Measurements from ENCODE around the gene MYO3B.
A peak's percentile ranks its signal among the peaks of the same experiment; 100 is the strongest.

DNA sequence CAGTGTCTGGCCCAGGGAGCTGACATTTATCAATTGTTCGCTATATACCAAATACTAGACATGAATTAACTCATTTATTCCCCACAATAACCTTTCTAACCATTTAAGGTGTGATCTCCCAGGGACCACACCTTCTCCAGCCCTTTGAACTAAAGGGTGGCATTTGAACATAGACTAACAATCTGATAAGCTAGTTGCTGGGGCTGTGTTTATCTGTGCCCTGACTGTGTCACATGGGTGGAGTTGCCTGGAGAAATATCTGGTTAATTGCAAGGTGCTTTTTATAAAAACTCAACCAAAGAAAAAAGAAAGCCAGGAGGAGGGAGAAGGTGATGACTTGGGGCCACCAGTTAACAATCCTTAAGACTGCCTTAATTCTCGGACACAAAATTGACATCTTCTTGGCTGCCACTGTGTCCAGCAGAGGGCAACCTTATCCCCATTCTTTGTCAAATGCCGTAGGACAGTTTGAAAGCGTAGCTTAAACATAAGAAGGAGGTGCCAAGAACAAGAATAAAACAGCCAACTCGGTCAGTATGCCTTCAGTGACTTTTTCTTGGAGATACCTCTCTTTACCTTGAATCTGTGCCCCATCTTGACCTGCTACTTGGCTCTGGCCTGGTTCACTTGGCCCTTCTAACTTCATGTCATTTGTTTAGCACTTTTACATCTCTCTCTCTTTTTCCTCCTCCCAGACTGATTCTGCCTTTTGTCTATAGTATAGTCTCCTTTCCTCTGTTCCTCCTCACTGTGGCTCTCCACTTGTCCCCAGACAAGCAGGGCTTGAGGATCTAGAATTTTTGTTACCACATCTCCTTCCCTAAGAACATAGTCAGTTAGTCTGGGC, 183.4 kb downstream of the MYO3B start:
- TF ChIP-seq, protein P1, sequence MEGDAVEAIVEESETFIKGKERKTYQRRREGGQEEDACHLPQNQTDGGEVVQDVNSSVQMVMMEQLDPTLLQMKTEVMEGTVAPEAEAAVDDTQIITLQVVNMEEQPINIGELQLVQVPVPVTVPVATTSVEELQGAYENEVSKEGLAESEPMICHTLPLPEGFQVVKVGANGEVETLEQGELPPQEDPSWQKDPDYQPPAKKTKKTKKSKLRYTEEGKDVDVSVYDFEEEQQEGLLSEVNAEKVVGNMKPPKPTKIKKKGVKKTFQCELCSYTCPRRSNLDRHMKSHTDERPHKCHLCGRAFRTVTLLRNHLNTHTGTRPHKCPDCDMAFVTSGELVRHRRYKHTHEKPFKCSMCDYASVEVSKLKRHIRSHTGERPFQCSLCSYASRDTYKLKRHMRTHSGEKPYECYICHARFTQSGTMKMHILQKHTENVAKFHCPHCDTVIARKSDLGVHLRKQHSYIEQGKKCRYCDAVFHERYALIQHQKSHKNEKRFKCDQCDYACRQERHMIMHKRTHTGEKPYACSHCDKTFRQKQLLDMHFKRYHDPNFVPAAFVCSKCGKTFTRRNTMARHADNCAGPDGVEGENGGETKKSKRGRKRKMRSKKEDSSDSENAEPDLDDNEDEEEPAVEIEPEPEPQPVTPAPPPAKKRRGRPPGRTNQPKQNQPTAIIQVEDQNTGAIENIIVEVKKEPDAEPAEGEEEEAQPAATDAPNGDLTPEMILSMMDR (IDR thresholded peaks at IDR 0.05) = peak; percentile 29 to 74 (median 50)
- no peak for TF ChIP-seq POLR2A (IDR thresholded peaks at IDR 0.05)
